ENCODE data around the gene CXCL11. TPM values are rescaled to one million over a fixed set of nuclear protein-coding genes. Genes with fewer than 3 reads are reported as not detected.
A peak's percentile ranks its signal among the peaks of the same experiment; 100 is the strongest.

Gene CXCL11
- polyA plus RNA-seq, 1 of the 3 experiments (the other 2 are of a cell fraction): not detected

DNA sequence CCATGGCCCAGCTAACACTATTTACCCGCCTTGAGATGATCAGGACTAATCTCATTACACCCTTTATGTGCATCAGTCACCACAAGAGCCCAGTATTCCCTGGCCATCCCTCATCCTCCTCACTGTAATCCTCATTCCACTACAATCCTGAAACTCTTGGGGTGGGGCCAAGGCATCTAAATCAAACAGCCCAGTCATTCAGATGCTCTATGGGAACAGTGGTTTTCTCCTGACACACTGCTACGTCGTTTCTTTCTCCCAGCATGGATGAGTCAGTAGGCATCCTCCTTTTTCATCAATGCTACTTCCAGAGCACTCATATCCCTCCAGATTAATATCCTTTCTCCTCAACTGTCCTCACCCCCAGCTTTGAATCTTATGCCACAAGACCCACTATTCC is 50.8 kb downstream of the CXCL11 start:
- H3K36me3 ChIP-seq (replicated peaks in 1 of 2; ENCODE audit: control insufficient read depth in 1 of 2, insufficient read depth in 2 of 2, low read length in 1 of 2): peaks cover 19 to 21% of the 10 kb centered on the region in 2 experiments
- no peak for DNase-seq
- no peak overlapping the region for H3K4me3 ChIP-seq (ENCODE audit: low read depth in 2 of 2, low read length in 1 of 2)
- no peak overlapping the region for H2AFZ ChIP-seq (ENCODE audit: low read depth)
- ChIA-PET CTCF (interaction anchor here (3.2 kb wide), 1 partner anchor 11 kb away, joined by 12 read pairs; no protein-coding TSS in a partner anchor), POLR2A (no interaction called here)
- H3K27ac ChIP-seq (ENCODE audit: low read depth in 2 of 2, low read length in 1 of 2): peak overlapping the region in 1 of 2 experiments; percentile 80; a peak in 2 of 4 replicates
- no peaks in the 10 kb centered on the region for H3K9me2 ChIP-seq
- H3K79me2 ChIP-seq (ENCODE audit: insufficient read depth): peaks cover 90% of the 10 kb centered on the region
- H4K20me1 ChIP-seq (ENCODE audit: insufficient read depth): peaks cover 50% of the 10 kb centered on the region
- 47% methylated on average over 3 of the region's 3 CpGs for WGBS (ENCODE audit: low lambda C conversion rate)
- H3K9ac ChIP-seq: no peak overlapping the region
- H3K27me3 ChIP-seq (ENCODE audit: insufficient read depth): no peaks in the 10 kb centered on the region
- TF ChIP-seq JUND (IDR thresholded peaks at IDR 0.05): 0 out of 2 replicates have a peak, but pooled peaks have one; percentile 16
- TF ChIP-seq NFIC (IDR thresholded peaks at IDR 0.05; ENCODE audit: borderline replicate concordance): peak; percentile 25; the same call in 1 of the 2 replicates
- no peak for TF ChIP-seq FOXM1 (IDR thresholded peaks at IDR 0.05; ENCODE audit: low read depth)
- no peak for TF ChIP-seq EZH2phosphoT487 (IDR thresholded peaks at IDR 0.05; ENCODE audit: borderline replicate concordance, low read depth)
- TF ChIP-seq RAD21 (IDR thresholded peaks at IDR 0.05; ENCODE audit: low read length): no peak
- TF ChIP-seq, protein P1, sequence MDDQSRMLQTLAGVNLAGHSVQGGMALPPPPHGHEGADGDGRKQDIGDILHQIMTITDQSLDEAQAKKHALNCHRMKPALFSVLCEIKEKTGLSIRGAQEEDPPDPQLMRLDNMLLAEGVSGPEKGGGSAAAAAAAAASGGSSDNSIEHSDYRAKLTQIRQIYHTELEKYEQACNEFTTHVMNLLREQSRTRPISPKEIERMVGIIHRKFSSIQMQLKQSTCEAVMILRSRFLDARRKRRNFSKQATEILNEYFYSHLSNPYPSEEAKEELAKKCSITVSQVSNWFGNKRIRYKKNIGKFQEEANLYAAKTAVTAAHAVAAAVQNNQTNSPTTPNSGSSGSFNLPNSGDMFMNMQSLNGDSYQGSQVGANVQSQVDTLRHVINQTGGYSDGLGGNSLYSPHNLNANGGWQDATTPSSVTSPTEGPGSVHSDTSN (IDR thresholded peaks at IDR 0.05): peak; percentile 63
- no peak for TF ChIP-seq MEF2A (IDR thresholded peaks at IDR 0.05; ENCODE audit: borderline replicate concordance, low read depth)
- TF ChIP-seq, protein P2, sequence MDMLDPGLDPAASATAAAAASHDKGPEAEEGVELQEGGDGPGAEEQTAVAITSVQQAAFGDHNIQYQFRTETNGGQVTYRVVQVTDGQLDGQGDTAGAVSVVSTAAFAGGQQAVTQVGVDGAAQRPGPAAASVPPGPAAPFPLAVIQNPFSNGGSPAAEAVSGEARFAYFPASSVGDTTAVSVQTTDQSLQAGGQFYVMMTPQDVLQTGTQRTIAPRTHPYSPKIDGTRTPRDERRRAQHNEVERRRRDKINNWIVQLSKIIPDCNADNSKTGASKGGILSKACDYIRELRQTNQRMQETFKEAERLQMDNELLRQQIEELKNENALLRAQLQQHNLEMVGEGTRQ (IDR thresholded peaks at IDR 0.05; ENCODE audit: borderline replicate concordance, low read depth, low read length): no peak
- no peak for TF ChIP-seq TAF1 (IDR thresholded peaks at IDR 0.05; ENCODE audit: borderline replicate concordance, low read depth, low read length)
- no peak for TF ChIP-seq TCF12 (IDR thresholded peaks at IDR 0.05)
- TF ChIP-seq FOSL2 (IDR thresholded peaks at IDR 0.05; ENCODE audit: borderline replicate concordance, low read depth): peak; percentile 71
- peaks cover 5% of the 10 kb centered on the region for H3F3A ChIP-seq (replicated peaks; ENCODE audit: insufficient read depth)
- no peak overlapping the region for H3K4me2 ChIP-seq
- H3K9me3 ChIP-seq: no peaks in the 10 kb centered on the region
- H3K4me1 ChIP-seq (ENCODE audit: control insufficient read depth in 1 of 2, insufficient read depth in 2 of 2, low read depth in 1 of 2, low read length in 1 of 2): peaks cover 2 to 11% of the 10 kb centered on the region in 2 experiments; a peak in 2 of 4 replicates

Other genes with a start within 250 kb of the CXCL11 start
- gene PPEF2, start 133.6 kb downstream of the CXCL11 start, polyA plus RNA-seq (2012; rRNA removed): not detected in 2 replicates
- 3.4 and 3.5 TPM in 2 replicates for gene NAAA, start 95.1 kb downstream of the CXCL11 start, polyA plus RNA-seq (2012; rRNA removed)
- 12.6 and 16.3 TPM in 2 replicates for gene SDAD1, start 45.1 kb downstream of the CXCL11 start, polyA plus RNA-seq (2012; rRNA removed)
- not detected in 2 replicates for gene CXCL9, start 28.6 kb downstream of the CXCL11 start, polyA plus RNA-seq (2012; rRNA removed)
- not detected in 2 replicates for gene CXCL10, start 12.6 kb downstream of the CXCL11 start, polyA plus RNA-seq (2012; rRNA removed)
- not detected in 2 replicates for gene ART3, start 38.6 kb upstream of the CXCL11 start, polyA plus RNA-seq (2012; rRNA removed)
- gene NUP54, start 112.3 kb upstream of the CXCL11 start, polyA plus RNA-seq (2012; rRNA removed): 19.4 and 20.4 TPM in 2 replicates
- 81.3 and 82.6 TPM in 2 replicates for gene SCARB2, start 177.8 kb upstream of the CXCL11 start, polyA plus RNA-seq (2012; rRNA removed)
- 1.8 and 2.5 TPM in 2 replicates for gene FAM47E, start 215.7 kb upstream of the CXCL11 start, polyA plus RNA-seq (2012; rRNA removed)